Upper lobe of left lung (tissue), 6 donors: ENCODE measurements around the gene CRISP2. TPM values are rescaled to one million over a fixed set of nuclear protein-coding genes. Genes with fewer than 3 reads are reported as not detected.
"Not testable (repeated sequence)": the region's sequence is repeated elsewhere in the genome, so short reads cannot be mapped to it uniquely, and the experiment has no call there.

Experiments used
- ATAC-seq, 2 donors: fragments of 200-7000 bp; cut with Tn5 transposase; one replicate each; pipeline ENCODE4 v1.9.1; 2022; ENCODE audit warnings: mild to moderate bottlenecking in 2 of 2, moderate library complexity in 2 of 2; ENCODE audit not compliant: low FRiP score in 2 of 2
- DNase-seq, 2 donors: peaks; one replicate each; pipeline ENCODE4 v3.0.0-alpha.2; 2019 to 2020
- H3K27ac ChIP-seq, 4 donors: fragments of 200-600 bp; sonication (generic); one replicate each; pipeline ENCODE4 v1.5.1; 2016 to 2019
- H3K27me3 ChIP-seq, 4 donors: fragments of 200-600 bp; sonication (generic); one replicate each; pipeline ENCODE4 v1.5.1; 2017 to 2019
- H3K36me3 ChIP-seq, 4 donors: fragments of 200-600 bp; sonication (generic); one replicate each; pipeline ENCODE4 v1.5.1; 2016 to 2019
- H3K4me1 ChIP-seq, 4 donors: fragments of 200-600 bp; sonication (generic); one replicate each; pipeline ENCODE4 v1.5.1; 2018 to 2019
- H3K4me3 ChIP-seq, 4 donors: fragments of 200-600 bp; sonication (generic); one replicate each; pipeline ENCODE4 v1.5.1; 2017 to 2019; ENCODE audit warnings: mild to moderate bottlenecking in 2 of 4, moderate library complexity in 1 of 4
- H3K9me3 ChIP-seq, 4 donors: fragments of 200-600 bp; sonication (generic); one replicate each; pipeline ENCODE4 v1.5.1; 2018 to 2019
- CTCF ChIP-seq, 6 experiments: fragments of 450-650 bp in 4 of 6; fragments of 200-600 bp in 2 of 6; sonication (generic) in 2 of 6; IDR thresholded peaks; one replicate each; pipeline ENCODE4 v1.5.1; 2016 to 2019; ENCODE audit warnings: antibody characterized with exemption in 6 of 6
- EP300 ChIP-seq, 4 donors: sonication (generic); formaldehyde crosslinking; IDR thresholded peaks; one replicate each; pipeline ENCODE4 v1.5.1; 2017; ENCODE audit warnings: antibody characterized with exemption in 4 of 4, control low read depth in 2 of 4
- POLR2A ChIP-seq, 4 donors: fragments of 450-650 bp; IDR thresholded peaks; one replicate each; pipeline ENCODE4 v1.5.1; 2016 to 2017; ENCODE audit warnings: antibody characterized with exemption in 4 of 4, mild to moderate bottlenecking in 2 of 4
- POLR2AphosphoS5 ChIP-seq, 2 donors: sonication (generic); formaldehyde crosslinking; IDR thresholded peaks; one replicate each; pipeline ENCODE4 v1.5.1; 2017; ENCODE audit warnings: antibody characterized with exemption in 2 of 2
- WGBS, 2 donors: methylation state at CpG; one replicate each; pipeline ENCODE4 v1.1.5; 2017 to 2018; 5-methylcytosine and 5-hydroxymethylcytosine counted together
- total RNA-seq, 6 donors: library from RNA; depleted of rRNA in 4 of 6; stranded (reverse); fragments of >200 nt in 4 of 6; gene quantifications; one replicate each; pipeline versions ENCODE4 v1.1.0 to v1.2.1, GENCODE V29; 2016 to 2021
- donor health status: DM: no; HTN: no; CAD: no; lungs with moderate emphysema.
- donor health status: DM: no; HTN: yes; CAD: no; lungs with severe emphysema.

Gene CRISP2
- total RNA-seq, 6 donors from 2014 or later, result 0.61 TPM; not detected in 5

GRCh38 chr6:49668083-49668511 lies 45.2 kb downstream of the CRISP2 start:
- no peak for TF ChIP-seq POLR2A (IDR thresholded peaks at IDR 0.05)
- TF ChIP-seq CTCF (IDR thresholded peaks at IDR 0.05), result no peak
- TF ChIP-seq POLR2AphosphoS5 (IDR thresholded peaks at IDR 0.05), result no peak
- no peak for TF ChIP-seq EP300 (IDR thresholded peaks at IDR 0.05)
- DNase-seq, result no peak
- Histone ChIP-seq H3K27me3 (no peaks in the 10 kb centered on the region), H3K4me3 (no peak overlapping the region), H3K36me3 (no peaks in the 10 kb centered on the region), H3K4me1 (no peaks in the 10 kb centered on the region), H3K27ac (no peak overlapping the region), H3K9me3 (no peaks in the 10 kb centered on the region)
- ATAC-seq, result no peak

- Histone ChIP-seq H3K27me3 (no peaks in the 10 kb centered on the region), H3K4me3 (no peak overlapping the region), H3K9me3 (no peaks in the 10 kb centered on the region), H3K36me3 (no peaks in the 10 kb centered on the region), H3K27ac (no peak overlapping the region), H3K4me1 (no peaks in the 10 kb centered on the region)
- 39 to 40% methylated on average over 5 of the region's 5 CpGs for WGBS, 2 donors
- no peak for ATAC-seq
- TF ChIP-seq EP300 (IDR thresholded peaks at IDR 0.05) (no peak), POLR2A (IDR thresholded peaks at IDR 0.05) (no peak), POLR2AphosphoS5 (IDR thresholded peaks at IDR 0.05) (no peak), CTCF (IDR thresholded peaks at IDR 0.05) (no peak)
- no peak for DNase-seq
Observed at GRCh38 chr6:49666930-49667757, 46.2 kb downstream of the CRISP2 start.

GRCh38 chr6:49666480-49666879 lies 46.9 kb downstream of the CRISP2 start:
- ATAC-seq (no peak), DNase-seq (no peak)
- no peaks in the 10 kb centered on the region for H3K4me1 ChIP-seq
- no peaks in the 10 kb centered on the region for H3K27me3 ChIP-seq
- TF ChIP-seq EP300 (IDR thresholded peaks at IDR 0.05), result no peak
- TF ChIP-seq CTCF (IDR thresholded peaks at IDR 0.05), result no peak
- no peak for TF ChIP-seq POLR2A (IDR thresholded peaks at IDR 0.05)
- TF ChIP-seq POLR2AphosphoS5 (IDR thresholded peaks at IDR 0.05), result no peak
- 56 to 79% methylated on average over 1 of the region's 1 CpG for WGBS, 2 donors
- H3K9me3 ChIP-seq, result no peaks in the 10 kb centered on the region
- H3K27ac ChIP-seq, result no peak overlapping the region
- H3K36me3 ChIP-seq, result no peaks in the 10 kb centered on the region
- H3K4me3 ChIP-seq, result no peak overlapping the region

GRCh38 chr6:49664817-49665216 lies 48.5 kb downstream of the CRISP2 start:
- no peak for TF ChIP-seq POLR2A (IDR thresholded peaks at IDR 0.05)
- TF ChIP-seq EP300 (IDR thresholded peaks at IDR 0.05), result no peak
- TF ChIP-seq POLR2AphosphoS5 (IDR thresholded peaks at IDR 0.05), result no peak
- TF ChIP-seq CTCF (IDR thresholded peaks at IDR 0.05), result no peak
- WGBS, 2 donors, result 76 to 80% methylated on average over 3 of the region's 3 CpGs

GRCh38 chr6:49664054-49664453 lies 49.3 kb downstream of the CRISP2 start:
- not testable (repeated sequence) for H3K27me3 ChIP-seq, H3K27ac ChIP-seq, H3K36me3 ChIP-seq, ATAC-seq, H3K9me3 ChIP-seq, H3K4me3 ChIP-seq, H3K4me1 ChIP-seq, DNase-seq
- 90 to 95% methylated on average over 1 of the region's 1 CpG for WGBS, 2 donors

More at GRCh38 chr6:49664817-49665216, 48.5 kb downstream of the CRISP2 start:
- Histone ChIP-seq H3K27ac (no peak overlapping the region), H3K36me3 (no peaks in the 10 kb centered on the region), H3K27me3 (no peaks in the 10 kb centered on the region), H3K4me3 (no peak overlapping the region), H3K4me1 (no peaks in the 10 kb centered on the region), H3K9me3 (no peaks in the 10 kb centered on the region)
- DNase-seq (no peak), ATAC-seq (no peak)
